OCI-LY1 (cell line): ENCODE data around the gene EHD2.
"Not testable (repeated sequence)": the region's sequence is repeated elsewhere in the genome, so short reads cannot be mapped to it uniquely, and the experiment has no call there.

Experiments
- H2AFZ ChIP-seq: fragments of 200-600 bp; sonication (generic), shearing (Covaris generic); 2 replicates; pipeline ENCODE4 v1.6.0; 2014; ENCODE audit warnings: antibody characterized with exemption, mild to moderate bottlenecking, low read length
- H3F3A ChIP-seq: fragments of 200-600 bp; sonication (generic), shearing (Covaris generic); 2 replicates; pipeline ENCODE4 v1.6.0; 2014; ENCODE audit warnings: mild to moderate bottlenecking, antibody characterized with exemption, low read length, moderate library complexity; ENCODE audit not compliant: insufficient read depth
- H3K27ac ChIP-seq: fragments of 200-600 bp; sonication (generic); 2 replicates; pipeline ENCODE4 v1.5.1; 2014; ENCODE audit warnings: low read length, mixed run types, mild to moderate bottlenecking, low read depth; ENCODE audit not compliant: poor library complexity, severe bottlenecking
- H3K27me3 ChIP-seq: fragments of 200-600 bp; sonication (generic); 2 replicates; pipeline ENCODE4 v1.6.0; 2014; ENCODE audit warnings: antibody characterized with exemption, mild to moderate bottlenecking, low read length, moderate library complexity; ENCODE audit not compliant: insufficient read depth
- H3K36me3 ChIP-seq: fragments of 200-600 bp; sonication (generic); 2 replicates; pipeline ENCODE4 v1.6.1; 2014; ENCODE audit warnings: mild to moderate bottlenecking, antibody characterized with exemption, low read length, moderate library complexity, mixed read lengths; ENCODE audit not compliant: insufficient read depth
- H3K4me1 ChIP-seq: fragments of 200-600 bp; sonication (generic); 2 replicates; pipeline ENCODE4 v1.5.1; 2014; ENCODE audit warnings: mild to moderate bottlenecking, low read length, moderate library complexity; ENCODE audit not compliant: insufficient read depth, severe bottlenecking
- H3K4me2 ChIP-seq: fragments of 200-600 bp; sonication (generic), shearing (Covaris generic); 2 replicates; pipeline ENCODE4 v1.6.1; 2014; ENCODE audit warnings: low read length
- H3K4me3 ChIP-seq: fragments of 200-600 bp; sonication (generic); 2 replicates; pipeline ENCODE4 v1.5.1; 2014; ENCODE audit warnings: low read length, low read depth, mild to moderate bottlenecking, mixed read lengths; ENCODE audit not compliant: poor library complexity, severe bottlenecking
- H3K79me2 ChIP-seq: fragments of 200-600 bp; shearing (Covaris generic); 2 replicates; pipeline ENCODE4 v1.6.1; 2016; ENCODE audit warnings: mixed run types, low read length, mixed read lengths; ENCODE audit not compliant: insufficient read depth
- H3K9ac ChIP-seq: fragments of 200-600 bp; sonication (generic), shearing (Covaris generic); 2 replicates; pipeline ENCODE4 v1.6.1; 2014; ENCODE audit warnings: mild to moderate bottlenecking, low read length, mixed read lengths
- H3K9me2 ChIP-seq: fragments of 200-600 bp; sonication (generic), shearing (Covaris generic); 2 replicates; pipeline ENCODE4 v1.6.1; 2014; ENCODE audit warnings: low read depth, mild to moderate bottlenecking, low read length, mixed read lengths
- H3K9me3 ChIP-seq: fragments of 200-600 bp; shearing (Covaris generic); 2 replicates; pipeline ENCODE4 v1.6.1; 2014; ENCODE audit warnings: low read length, mixed read lengths
- H4K20me1 ChIP-seq: fragments of 200-600 bp; sonication (generic), shearing (Covaris generic); 2 replicates; pipeline ENCODE4 v1.6.0; 2016; ENCODE audit warnings: mild to moderate bottlenecking, low read length; ENCODE audit not compliant: insufficient read depth
- EZH2 ChIP-seq: fragments of 200-600 bp; sonication (generic), shearing (Covaris generic); IDR thresholded peaks from 2 replicates; pipeline ENCODE4 v1.8.0; 2017; ENCODE audit warnings: borderline replicate concordance, mixed run types, mild to moderate bottlenecking, antibody characterized with exemption, low read length, moderate library complexity, mixed read lengths
- TF ChIP-seq, protein P1 (sequence below): fragments of 200-600 bp; sonication (generic), shearing (Covaris generic); IDR thresholded peaks from 2 replicates; pipeline ENCODE4 v1.5.1; 2017; ENCODE audit warnings: mild to moderate bottlenecking, antibody characterized with exemption, low read length, moderate library complexity, mixed read lengths

The EHD2 gene

DNA sequence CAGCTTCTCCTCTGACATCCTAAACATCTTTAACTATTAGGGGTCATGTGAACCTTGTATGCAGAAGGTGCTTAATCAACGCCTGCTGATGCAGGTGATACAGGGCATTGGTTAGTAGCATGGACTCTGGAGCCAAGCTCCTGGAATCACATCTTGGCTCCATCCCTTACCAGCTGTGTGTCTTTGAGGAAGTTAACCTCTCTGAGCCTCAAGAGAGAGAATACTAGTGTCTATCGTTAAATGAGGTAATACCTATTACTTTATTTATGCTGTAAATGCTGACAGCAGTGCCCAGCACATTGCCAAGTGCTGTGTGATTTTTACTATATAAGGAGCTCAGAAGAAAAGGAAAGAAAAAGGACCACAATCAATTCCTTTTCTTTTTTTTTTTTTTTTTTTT is 54.1 kb downstream of the EHD2 start:
- no peak for TF ChIP-seq EZH2
- TF ChIP-seq, protein P1, sequence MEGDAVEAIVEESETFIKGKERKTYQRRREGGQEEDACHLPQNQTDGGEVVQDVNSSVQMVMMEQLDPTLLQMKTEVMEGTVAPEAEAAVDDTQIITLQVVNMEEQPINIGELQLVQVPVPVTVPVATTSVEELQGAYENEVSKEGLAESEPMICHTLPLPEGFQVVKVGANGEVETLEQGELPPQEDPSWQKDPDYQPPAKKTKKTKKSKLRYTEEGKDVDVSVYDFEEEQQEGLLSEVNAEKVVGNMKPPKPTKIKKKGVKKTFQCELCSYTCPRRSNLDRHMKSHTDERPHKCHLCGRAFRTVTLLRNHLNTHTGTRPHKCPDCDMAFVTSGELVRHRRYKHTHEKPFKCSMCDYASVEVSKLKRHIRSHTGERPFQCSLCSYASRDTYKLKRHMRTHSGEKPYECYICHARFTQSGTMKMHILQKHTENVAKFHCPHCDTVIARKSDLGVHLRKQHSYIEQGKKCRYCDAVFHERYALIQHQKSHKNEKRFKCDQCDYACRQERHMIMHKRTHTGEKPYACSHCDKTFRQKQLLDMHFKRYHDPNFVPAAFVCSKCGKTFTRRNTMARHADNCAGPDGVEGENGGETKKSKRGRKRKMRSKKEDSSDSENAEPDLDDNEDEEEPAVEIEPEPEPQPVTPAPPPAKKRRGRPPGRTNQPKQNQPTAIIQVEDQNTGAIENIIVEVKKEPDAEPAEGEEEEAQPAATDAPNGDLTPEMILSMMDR, result no peak
- H3K4me1 ChIP-seq, result peaks cover 12% of the 10 kb centered on the region
- H4K20me1 ChIP-seq, result no peaks in the 10 kb centered on the region
- no peak overlapping the region for H3K4me3 ChIP-seq
- no peak overlapping the region for H2AFZ ChIP-seq
- H3K79me2 ChIP-seq, result no peaks in the 10 kb centered on the region
- H3K4me2 ChIP-seq, result no peak overlapping the region
- H3K36me3 ChIP-seq, result no peaks in the 10 kb centered on the region
- no peaks in the 10 kb centered on the region for H3K9me2 ChIP-seq
- H3K9me3 ChIP-seq, result no peaks in the 10 kb centered on the region
- H3K27me3 ChIP-seq, result no peaks in the 10 kb centered on the region
- H3K9ac ChIP-seq, result no peak overlapping the region
- no peaks in the 10 kb centered on the region for H3F3A ChIP-seq
- no peak overlapping the region for H3K27ac ChIP-seq

DNA sequence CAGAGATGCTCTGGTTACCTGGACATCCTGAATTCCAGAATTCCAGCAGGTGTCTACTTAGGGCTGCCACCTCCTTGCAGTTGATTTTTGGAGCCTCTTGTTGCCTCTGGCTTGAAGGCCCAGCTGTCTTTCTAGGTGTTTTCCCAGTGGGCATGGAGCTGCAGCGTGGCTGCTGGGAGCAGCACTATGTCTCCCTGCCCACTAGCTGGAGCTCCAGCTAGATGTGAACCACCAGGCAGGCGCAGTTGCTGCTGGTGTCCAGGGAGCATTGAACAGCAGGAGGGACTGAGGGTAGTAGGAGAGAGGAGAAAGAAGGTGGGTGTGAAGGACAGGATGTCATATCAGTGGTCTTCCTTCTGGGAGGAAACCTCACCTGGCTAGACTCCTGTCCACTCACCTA is 55.4 kb downstream of the EHD2 start:
- Histone ChIP-seq H3K9ac (no peak overlapping the region), H3K4me1 (peaks cover 12% of the 10 kb centered on the region), H3K27ac (no peak overlapping the region), H4K20me1 (no peaks in the 10 kb centered on the region), H3K36me3 (no peaks in the 10 kb centered on the region), H3K27me3 (no peaks in the 10 kb centered on the region), H3K9me2 (no peaks in the 10 kb centered on the region), H3K4me2 (no peak overlapping the region), H3K79me2 (no peaks in the 10 kb centered on the region), H2AFZ (no peak overlapping the region), H3F3A (no peaks in the 10 kb centered on the region), H3K9me3 (no peaks in the 10 kb centered on the region), H3K4me3 (no peak overlapping the region)
- TF ChIP-seq, protein P1, result no peak
- no peak for TF ChIP-seq EZH2

DNA sequence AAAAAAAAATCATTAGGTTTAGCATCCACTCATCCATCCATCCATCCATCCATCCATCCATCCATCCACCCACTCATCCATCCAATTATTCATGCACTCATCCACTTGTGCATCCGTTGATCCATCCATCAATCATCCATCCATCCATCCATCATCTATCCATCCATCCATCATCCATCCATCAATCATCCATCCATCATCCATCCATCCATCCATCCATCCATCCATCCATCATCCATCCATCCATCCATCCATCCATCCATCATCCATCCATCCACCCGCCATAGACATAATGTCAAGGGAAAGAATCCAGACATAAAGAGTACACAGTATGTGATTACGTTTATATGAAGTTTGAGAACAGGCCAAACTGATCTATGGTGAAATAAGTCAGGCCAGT is 56.3 kb downstream of the EHD2 start:
- peaks cover 12% of the 10 kb centered on the region for H3K4me1 ChIP-seq
- H3K4me2 ChIP-seq, result no peak overlapping the region
- no peak overlapping the region for H3K27ac ChIP-seq
- H3K27me3 ChIP-seq, result no peaks in the 10 kb centered on the region
- H2AFZ ChIP-seq, result no peak overlapping the region
- no peak overlapping the region for H3K9ac ChIP-seq
- H3K36me3 ChIP-seq, result no peaks in the 10 kb centered on the region
- TF ChIP-seq EZH2, result no peak
- TF ChIP-seq, protein P1, result no peak
- H3K9me2 ChIP-seq, result no peaks in the 10 kb centered on the region
- H3K79me2 ChIP-seq, result no peaks in the 10 kb centered on the region
- H3K4me3 ChIP-seq, result no peak overlapping the region
- no peaks in the 10 kb centered on the region for H4K20me1 ChIP-seq
- H3F3A ChIP-seq, result no peaks in the 10 kb centered on the region
- H3K9me3 ChIP-seq, result no peaks in the 10 kb centered on the region

DNA sequence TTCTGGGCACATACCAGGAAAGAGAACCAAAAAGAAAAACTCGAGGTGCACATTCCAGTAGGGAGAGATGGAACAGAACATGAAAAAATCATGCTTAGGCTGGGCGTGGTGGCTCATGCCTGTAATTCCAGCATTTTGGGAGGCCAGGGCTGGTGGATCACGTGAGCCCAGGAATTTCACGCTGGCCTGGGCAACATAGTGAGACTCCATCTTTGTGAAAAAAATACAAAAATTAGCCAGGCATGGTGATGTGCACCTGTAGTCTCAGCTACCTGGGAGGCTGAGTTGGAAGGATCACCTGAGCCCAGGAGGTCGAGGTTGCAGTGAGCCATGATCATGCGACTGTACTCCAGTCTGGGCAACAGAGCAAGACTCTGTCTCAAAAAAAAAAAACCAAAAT is 58.1 kb downstream of the EHD2 start:
- not testable (repeated sequence) for H3K4me2 ChIP-seq, H3K27me3 ChIP-seq, H3K9ac ChIP-seq, H3K9me2 ChIP-seq, H3K27ac ChIP-seq, H3K9me3 ChIP-seq, H3K4me3 ChIP-seq, H4K20me1 ChIP-seq, H3K79me2 ChIP-seq, H3F3A ChIP-seq, H2AFZ ChIP-seq, H3K36me3 ChIP-seq
- peaks cover 12% of the 10 kb centered on the region for H3K4me1 ChIP-seq
